Activated gamma-delta T cell treated with Interleukin-2 at 50 U/mL for 16 hours (primary cell): Measurements from ENCODE around the gene MYL9.

ENCODE experiments used
- DNase-seq: peaks from one replicate; pipeline ENCODE4 v3.0.0-alpha.2; 2020

The MYL9 gene

GRCh38 chr20:36585410-36586125 lies 44.2 kb downstream of the MYL9 start:
- DNase-seq = no peak

GRCh38 chr20:36587388-36588070 lies 46.2 kb downstream of the MYL9 start:
- no peak for DNase-seq

- no peak for DNase-seq
Observed at GRCh38 chr20:36591281-36591680, 50.0 kb downstream of the MYL9 start.

- DNase-seq = peak; percentile 49
Observed at GRCh38 chr20:36591854-36592641, 50.7 kb downstream of the MYL9 start.

DNA sequence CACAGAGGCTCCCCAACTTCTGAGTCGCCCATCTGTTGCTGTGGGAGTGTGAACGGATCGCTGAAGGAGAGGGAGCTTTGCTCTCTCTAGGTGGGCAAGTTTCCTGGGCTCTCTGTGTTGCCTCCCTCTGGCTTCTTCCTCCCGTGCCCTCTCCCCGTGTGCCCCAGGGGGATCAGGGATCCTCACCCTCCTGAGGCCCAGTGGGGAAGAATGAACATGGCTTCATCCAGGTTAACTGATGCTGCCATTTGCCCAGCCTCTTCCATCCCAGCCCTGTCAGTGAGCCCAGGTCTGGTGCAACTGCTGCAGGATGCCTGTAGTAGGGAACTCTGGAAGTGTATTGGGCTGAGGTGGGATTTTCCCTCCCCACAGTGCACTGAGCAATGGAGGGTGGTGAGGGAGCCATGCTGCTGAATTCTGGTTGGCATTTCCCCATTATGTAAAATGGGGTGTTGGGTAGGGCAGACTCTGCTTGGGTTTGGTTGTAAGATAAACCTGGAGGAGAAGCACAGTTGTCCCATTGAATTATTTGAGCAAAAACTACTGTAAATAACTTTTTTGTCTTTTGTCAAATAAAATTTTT lies 52.1 kb downstream of the MYL9 start:
- DNase-seq = no peak

- no peak for DNase-seq
Observed at GRCh38 chr20:36599912-36600345, 58.6 kb downstream of the MYL9 start.
